Measurements from ENCODE around the gene ZNF837. TPM values are rescaled to one million over a fixed set of nuclear protein-coding genes. Genes with fewer than 3 reads are reported as not detected.
"Not testable (repeated sequence)": the region's sequence is repeated elsewhere in the genome, so short reads cannot be mapped to it uniquely, and the experiment has no call there.

ZNF837 gene
- total RNA-seq, 1 donor from 2014 or later = 0.37 TPM

DNA sequence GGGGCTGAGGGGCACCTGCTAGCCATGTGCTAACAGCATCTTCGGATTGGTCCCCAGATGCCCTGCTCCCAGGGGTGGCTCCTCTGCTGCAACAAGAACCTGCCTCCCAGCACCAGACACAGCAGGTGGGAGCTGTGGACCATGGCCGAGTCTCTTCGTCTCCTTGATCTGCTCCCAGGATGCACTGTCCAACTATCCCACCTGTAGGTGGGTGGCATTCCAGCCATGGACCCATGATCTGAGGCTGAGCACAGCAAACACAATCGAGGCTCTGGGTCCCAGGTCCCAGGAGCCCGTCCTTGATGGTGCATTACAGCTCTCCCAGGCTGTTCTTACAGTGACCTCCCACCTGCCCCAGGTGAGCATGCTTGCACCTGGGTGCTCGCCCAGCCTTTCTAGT lies 1.6 kb downstream of the ZNF837 start:
- ATAC-seq (no peak), DNase-seq (peak; percentile 26)
- intact Hi-C loops (cut with micrococcal nuclease) = no loop called here

- intact Hi-C loops (cut with micrococcal nuclease); DNase-seq; ATAC-seq: not testable (repeated sequence)
These were observed 4.1 kb downstream of the ZNF837 start for GRCh38 chr19:58376724-58377123.

GRCh38 chr19:58374200-58374599 lies 6.6 kb downstream of the ZNF837 start:
- no peak for ATAC-seq
- intact Hi-C loops (cut with micrococcal nuclease) = no loop called here
- DNase-seq = no peak

DNA sequence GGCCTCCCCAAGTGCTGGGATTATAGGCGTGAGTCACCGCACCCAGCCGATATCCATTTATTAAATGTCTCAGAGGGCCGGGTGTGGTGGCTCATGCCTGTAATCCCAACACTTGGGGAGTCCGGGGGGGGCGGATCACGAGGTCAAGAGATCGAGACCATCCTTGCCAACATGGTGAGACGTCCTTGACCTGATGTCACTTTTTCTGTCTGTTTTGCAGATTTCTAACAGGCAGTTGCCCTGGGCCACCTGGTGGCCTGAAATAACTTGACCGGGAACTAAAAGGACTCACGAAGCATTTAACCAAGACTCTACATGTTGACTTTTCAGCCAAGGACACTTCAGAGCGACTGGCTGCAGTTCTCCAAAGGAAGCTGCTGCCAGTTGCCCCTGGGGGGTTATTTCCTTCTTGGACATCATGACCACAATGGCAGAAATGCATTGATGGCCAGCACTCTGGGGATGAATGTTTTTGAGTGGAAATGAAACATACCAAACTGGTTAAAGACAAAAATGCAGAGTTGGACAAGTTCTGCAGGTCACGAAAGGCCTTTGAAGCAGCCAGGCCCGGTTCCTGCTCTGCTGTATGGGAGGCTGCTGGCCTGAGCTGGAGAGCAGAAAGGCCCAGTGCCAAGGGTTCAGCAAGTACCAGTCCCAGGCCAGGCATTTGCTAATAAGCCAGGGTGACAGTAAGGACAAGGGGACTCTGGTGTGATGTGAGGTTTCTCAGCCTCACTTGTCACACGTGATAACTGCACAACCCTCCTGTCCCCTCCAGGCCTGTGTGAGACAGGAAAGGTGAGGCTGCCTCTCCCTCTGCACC lies 8.3 kb downstream of the ZNF837 start:
- ATAC-seq (peak; percentile 93), DNase-seq (peak; percentile 67)
- intact Hi-C loops (cut with micrococcal nuclease) = no loop called here

DNA sequence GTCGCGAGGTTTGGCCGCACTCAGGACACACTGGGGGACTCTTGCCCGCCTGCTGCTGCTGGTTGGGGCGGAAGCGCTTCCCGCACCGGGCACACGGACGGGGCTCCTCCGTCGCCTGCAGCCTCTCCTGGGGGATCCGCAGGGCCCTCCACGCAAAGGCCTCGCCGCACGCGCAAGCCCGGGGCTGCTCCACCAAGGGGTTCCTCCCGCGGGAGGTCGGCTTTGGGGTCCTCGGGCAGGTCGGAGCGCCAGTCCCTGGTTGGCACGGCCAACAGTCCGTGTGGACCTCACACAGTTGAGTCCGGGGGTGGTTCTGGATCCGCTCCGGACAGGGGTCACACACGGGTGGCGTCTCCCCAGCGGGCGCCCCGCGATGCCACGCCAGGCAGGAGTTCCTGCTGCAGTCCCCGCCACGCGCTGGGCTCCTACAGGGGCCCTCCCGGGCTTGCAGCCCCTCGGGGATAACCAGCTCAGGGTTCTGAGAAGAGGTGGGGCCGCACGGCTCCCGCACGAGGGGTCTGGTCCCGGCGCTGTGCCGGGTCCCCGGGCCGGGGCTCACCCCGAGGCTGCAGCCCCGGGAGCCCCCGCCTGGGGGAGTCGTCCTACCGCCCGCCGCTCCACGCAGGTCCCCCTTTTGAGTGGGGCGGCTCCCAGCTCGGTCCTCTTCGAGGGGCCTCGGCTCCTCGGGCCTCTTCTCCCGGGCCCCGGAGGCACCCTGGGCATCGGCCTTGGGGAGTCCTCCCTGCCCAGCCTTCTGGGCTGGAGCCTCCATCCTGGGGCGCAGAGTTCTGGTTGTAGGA lies 12.1 kb downstream of the ZNF837 start:
- ATAC-seq (no peak), DNase-seq (peak; percentile 28)
- intact Hi-C loops (cut with micrococcal nuclease) = no loop called here

DNA sequence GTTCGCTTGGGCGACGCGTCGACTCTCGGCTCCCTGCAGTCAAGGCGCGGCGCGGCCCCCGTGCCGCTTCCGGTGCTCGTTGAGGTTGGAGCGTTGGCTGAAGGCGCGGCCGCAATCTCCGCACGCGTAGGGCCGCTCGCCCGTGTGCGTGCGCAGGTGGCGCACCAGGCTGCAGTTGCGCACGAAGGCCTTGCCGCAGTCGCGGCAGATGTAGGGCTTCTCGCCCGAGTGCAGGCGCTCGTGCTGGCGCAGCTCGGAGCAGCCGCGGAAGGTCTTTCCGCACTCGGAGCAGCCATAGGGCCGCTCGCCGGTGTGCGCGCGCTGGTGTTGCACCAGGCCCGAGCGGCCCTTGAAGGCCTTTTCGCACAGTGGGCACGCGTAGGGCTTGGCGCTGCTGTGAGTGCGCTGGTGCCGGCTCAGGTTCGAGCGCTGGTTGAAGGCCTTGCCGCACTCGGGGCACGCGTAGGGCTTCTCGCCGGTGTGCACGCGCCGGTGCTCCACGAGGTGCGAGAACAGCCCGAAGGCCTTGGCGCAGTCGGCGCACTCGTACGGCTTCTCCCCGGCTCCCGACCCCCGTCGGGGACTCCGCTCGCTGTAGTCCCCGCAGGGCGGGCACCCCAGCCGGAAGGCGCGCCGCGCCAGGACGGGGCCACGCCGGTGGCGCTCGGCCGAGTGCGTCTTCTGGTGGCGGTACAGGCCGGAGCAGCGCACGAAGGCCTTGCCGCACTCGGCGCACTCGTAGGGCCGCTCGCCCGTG lies 13.0 kb downstream of the ZNF837 start:
- ATAC-seq (no peak), DNase-seq (peak; percentile 23)
- intact Hi-C loops (cut with micrococcal nuclease) = no loop called here

DNA sequence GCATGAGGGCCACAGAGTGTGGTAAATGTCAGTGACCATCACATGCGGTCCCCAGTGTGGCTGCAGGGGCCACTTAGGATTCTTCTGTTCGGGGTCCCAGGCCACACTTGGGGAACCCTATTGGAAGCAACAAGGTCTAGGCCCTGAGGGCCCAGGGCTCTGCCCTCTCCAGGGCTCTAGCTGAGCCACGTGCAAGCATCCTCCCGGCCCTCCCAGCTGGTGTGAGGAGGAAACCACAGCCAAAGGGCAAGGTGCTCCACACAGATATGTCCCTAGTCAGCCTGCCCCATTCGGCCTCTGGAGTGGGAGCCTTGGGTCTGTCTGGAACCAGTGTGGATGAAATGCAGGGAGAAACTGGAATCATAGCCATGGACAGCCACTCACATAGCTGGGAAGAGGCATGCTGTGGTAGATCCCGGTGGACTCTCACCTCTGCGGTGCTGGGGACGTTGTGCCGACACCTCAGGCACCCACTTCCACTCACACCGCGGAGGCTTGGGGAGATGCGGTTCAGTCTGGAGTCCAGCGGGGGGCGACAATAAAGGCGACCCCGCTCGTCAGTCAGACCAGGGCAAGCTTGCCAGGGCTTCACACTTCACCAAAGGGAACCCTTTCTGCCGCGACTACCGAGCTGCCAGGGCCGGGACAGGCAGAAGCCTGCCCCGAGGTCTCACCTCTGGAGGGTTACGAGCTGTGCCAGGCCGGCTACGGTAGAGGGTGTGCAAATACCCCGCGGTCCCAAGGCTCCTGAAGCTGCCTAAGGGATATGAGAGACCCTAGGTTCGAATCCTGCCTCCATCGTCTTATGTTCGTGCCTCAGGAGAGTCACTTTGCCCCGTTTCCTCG lies 14.0 kb downstream of the ZNF837 start:
- ATAC-seq (no peak), DNase-seq (peak; percentile 16)
- intact Hi-C loops (cut with micrococcal nuclease) = no loop called here

DNA sequence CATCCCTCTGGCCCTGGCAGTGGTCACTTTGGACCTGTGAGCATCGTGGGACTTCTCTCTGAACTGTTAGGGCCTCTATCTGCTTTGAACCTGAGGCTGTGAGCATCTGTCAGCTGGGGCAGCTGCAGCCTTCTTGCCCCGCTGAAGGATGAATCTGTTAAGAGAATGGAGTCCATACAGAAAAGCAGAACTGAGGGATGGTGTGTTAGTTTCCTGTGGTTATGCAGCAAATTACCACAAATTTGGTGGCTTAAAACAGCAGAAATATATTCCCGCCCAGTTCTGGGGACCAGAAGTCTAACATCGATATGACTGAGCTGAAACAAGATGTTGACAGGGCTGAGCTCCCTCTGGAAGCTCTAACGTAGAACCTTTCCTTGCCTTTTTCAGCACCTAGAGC lies 16.7 kb downstream of the ZNF837 start:
- intact Hi-C loops (cut with micrococcal nuclease) = no loop called here
- no peak for ATAC-seq

GRCh38 chr19:58362272-58362994 lies 18.4 kb downstream of the ZNF837 start, which contains the start of gene ZNF497:
TSS of gene ZNF497 (minus strand) at chr19:58362751. CDS start at chr19:58357635, 5,116 bp downstream.
- ATAC-seq (peak; percentile 96), DNase-seq (peak; percentile 99)
- intact Hi-C loops (cut with micrococcal nuclease) = no loop called here

More for the DNA sequence above, 16.7 kb downstream of the ZNF837 start:
- no peak for DNase-seq

GRCh38 chr19:58361900-58362271 lies 18.9 kb downstream of the ZNF837 start:
- intact Hi-C loops (cut with micrococcal nuclease) = no loop called here
- DNase-seq = peak; percentile 69
- peak; percentile 16 for ATAC-seq

GRCh38 chr19:58357481-58358145 lies 23.2 kb downstream of the ZNF837 start:
- DNase-seq = peak; percentile 24
- no peak for ATAC-seq
- intact Hi-C loops (cut with micrococcal nuclease) = no loop called here

DNA sequence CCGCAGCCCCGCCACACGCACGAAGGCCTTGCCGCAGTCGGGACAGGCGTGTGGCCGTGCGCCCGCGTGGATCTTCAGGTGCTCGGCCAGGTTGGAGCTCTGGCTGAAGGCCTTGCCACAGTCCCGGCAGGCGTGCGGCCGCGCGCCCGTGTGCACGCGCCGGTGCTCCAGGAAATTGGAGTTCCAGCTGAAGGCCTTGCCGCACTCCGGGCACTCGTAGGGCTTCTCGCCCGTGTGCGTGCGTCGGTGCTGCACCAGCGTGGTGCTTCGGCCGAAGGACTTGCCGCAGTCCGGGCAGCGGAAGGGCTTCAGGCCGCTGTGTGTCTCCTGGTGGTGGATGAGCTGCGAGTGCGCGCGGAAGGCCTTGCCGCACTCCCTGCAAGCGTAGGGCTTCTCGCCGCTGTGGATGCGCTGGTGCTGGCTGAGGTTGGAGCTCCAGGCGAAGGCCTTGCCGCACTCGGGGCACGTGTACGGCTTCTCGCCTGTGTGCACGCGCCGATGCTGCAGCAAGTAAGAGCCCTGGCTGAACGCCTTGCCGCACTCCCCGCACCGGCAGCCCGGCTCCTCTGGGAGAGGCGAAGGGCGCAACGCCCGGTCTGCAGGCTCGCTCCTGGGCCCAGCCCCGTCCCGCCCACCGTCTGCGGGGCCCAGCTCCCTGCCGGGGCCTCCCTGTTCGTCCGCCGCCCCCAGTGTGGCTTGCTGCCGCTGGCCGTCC lies 23.9 kb downstream of the ZNF837 start:
- ATAC-seq (peak; percentile 14), DNase-seq (peak; percentile 35)

DNA sequence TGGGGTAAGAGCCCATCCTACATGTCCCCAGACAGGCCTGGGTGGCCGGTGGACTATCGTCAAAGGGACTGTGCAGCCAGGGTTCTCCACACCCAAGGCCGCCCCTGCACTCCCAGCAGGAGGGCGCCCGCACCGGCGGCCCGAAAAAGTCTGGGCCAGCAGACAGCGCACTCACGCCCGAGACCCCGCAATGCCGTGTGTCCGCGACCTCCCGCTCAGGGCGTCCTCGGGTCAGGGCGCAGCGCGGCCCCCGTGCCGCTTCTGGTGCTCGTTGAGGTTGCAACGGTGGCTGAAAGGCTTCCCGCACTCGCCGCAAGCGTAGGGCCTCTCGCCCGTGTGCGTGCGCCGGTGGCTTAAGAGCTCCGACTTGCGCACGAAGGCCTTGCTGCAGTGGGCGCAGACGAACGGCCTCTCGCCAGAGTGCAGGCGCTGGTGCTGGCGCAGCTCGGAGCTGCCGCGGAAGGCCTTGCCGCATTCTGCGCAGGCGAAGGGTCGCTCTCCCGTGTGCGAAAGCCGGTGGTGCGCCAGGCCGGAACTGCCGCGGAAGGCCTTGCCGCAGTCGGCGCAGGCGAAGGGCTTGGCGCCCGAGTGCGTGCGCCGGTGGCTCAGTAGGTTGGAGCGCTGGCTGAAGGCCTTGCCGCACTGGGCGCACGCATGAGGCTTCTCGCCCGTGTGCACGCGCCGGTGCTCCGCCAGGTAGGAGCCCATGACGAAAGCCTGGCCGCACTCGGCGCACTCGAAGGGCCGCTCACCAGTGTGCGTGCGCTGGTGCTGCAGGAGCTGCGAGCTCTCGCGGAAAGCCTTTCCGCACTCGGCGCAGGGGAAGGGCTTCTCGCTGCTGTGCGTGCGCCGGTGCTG lies 24.7 kb downstream of the ZNF837 start:
- intact Hi-C loops (cut with micrococcal nuclease) = no loop called here
- ATAC-seq (peak; percentile 50), DNase-seq (peak; percentile 55)

More for the DNA sequence above, 23.9 kb downstream of the ZNF837 start:
- intact Hi-C loops (cut with micrococcal nuclease) = no loop called here

DNA sequence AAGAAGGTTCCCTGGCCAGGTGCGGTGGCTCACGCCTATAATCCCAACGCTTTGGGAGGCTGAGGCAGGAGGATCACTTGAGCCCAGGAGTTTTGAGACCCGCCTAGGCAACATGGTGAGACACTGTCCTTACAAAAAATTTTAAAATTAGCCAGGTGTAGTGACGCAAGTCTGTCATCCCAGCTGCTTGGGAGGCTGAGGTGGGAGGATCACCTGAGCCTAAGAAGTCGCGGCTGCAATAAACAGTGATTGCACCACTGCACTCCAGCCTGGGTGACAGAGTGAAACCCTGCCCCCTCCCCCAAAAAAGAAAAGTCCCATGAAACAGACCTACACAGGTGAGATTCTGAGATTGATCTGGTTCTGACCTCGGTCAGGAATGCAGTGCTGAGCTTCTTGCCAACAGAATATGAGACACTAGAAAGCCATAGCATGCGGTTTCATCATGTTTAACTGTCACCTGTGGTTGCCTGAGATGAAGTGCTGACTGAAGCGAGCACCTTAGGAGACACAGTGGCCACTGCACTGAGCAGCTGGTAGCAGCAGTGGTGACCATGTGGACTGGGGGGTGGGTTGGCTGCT lies 25.5 kb downstream of the ZNF837 start:
- intact Hi-C loops (cut with micrococcal nuclease) = no loop called here
- no peak for DNase-seq

GRCh38 chr19:58354478-58355030 lies 26.3 kb downstream of the ZNF837 start:
- DNase-seq (no peak), ATAC-seq (no peak)
- intact Hi-C loops (cut with micrococcal nuclease) = no loop called here

More for the DNA sequence above, 25.5 kb downstream of the ZNF837 start:
- ATAC-seq = no peak

All from left ventricle myocardium superior (tissue), 1 donor.